IPS-NIHi7 (cell line): ENCODE results near the gene NFKBIB.
A peak's percentile ranks its signal among the peaks of the same experiment; 100 is the strongest.
"Not testable (repeated sequence)": the region's sequence is repeated elsewhere in the genome, so short reads cannot be mapped to it uniquely, and the experiment has no call there.

Experiments
- DNase-seq: peaks from one replicate; pipeline ENCODE4 v3.0.0; 2012; ENCODE audit warnings: mixed read lengths; ENCODE audit errors: extremely low spot score

NFKBIB gene

GRCh38 chr19:38899447-38900201 lies at the start of gene NFKBIB, which contains the start of gene SIRT2:
Gene NFKBIB, plus strand, starts transcription at chr19:38899969. Its CDS starts 64 bp downstream, at chr19:38900033.
Gene SIRT2, minus strand, starts transcription at chr19:38899618. Its CDS starts 97 bp downstream, at chr19:38899521.
- DNase-seq, result peak; percentile 99

- peak; percentile 96 for DNase-seq
These were observed 49.3 kb upstream of the NFKBIB start for GRCh38 chr19:38850436-38850975.

GRCh38 chr19:38850976-38851621 lies 48.7 kb upstream of the NFKBIB start:
- DNase-seq, result peak; percentile 16

- peak; percentile 88 for DNase-seq
These were observed 48.0 kb upstream of the NFKBIB start for GRCh38 chr19:38851622-38852230.

- peak; percentile 13 for DNase-seq
These were observed 47.3 kb upstream of the NFKBIB start for GRCh38 chr19:38852231-38853044.

- no peak for DNase-seq
These were observed 46.6 kb upstream of the NFKBIB start for GRCh38 chr19:38853214-38853613.

- not testable (repeated sequence) for DNase-seq
These were observed 44.8 kb upstream of the NFKBIB start for GRCh38 chr19:38854961-38855360.

- DNase-seq, result not testable (repeated sequence)
These were observed 44.0 kb upstream of the NFKBIB start for GRCh38 chr19:38855751-38856150.

GRCh38 chr19:38856813-38857212 lies 43.0 kb upstream of the NFKBIB start:
- DNase-seq, result no peak

- not testable (repeated sequence) for DNase-seq
These were observed 40.1 kb upstream of the NFKBIB start for GRCh38 chr19:38859631-38860204.

- DNase-seq, result no peak
These were observed 38.4 kb upstream of the NFKBIB start for GRCh38 chr19:38861368-38861767.

GRCh38 chr19:38862321-38863059 lies 37.3 kb upstream of the NFKBIB start:
- no peak for DNase-seq

- DNase-seq, result peak; percentile 3
These were observed 32.5 kb upstream of the NFKBIB start for GRCh38 chr19:38867171-38867780.

- peak; percentile 2 for DNase-seq
These were observed 31.2 kb upstream of the NFKBIB start for GRCh38 chr19:38868551-38868950.

- DNase-seq, result peak; percentile 38
These were observed 30.5 kb upstream of the NFKBIB start for GRCh38 chr19:38869160-38869835.

GRCh38 chr19:38869836-38870607 lies 29.7 kb upstream of the NFKBIB start:
- peak; percentile 87 for DNase-seq

- peak; percentile 11 for DNase-seq
These were observed 29.2 kb upstream of the NFKBIB start for GRCh38 chr19:38870612-38871011.

GRCh38 chr19:38873400-38873799 lies 26.4 kb upstream of the NFKBIB start:
- DNase-seq, result not testable (repeated sequence)
